Erythroblast (primary cell): ENCODE data around the gene SFXN1.

Experiments used
- GATA1 ChIP-seq: IDR thresholded peaks from 2 replicates; pipeline ENCODE4 v1.6.1; 2011; ENCODE audit warnings: low read depth, mild to moderate bottlenecking, control low read depth, low read length, moderate library complexity
- POLR2A ChIP-seq: IDR thresholded peaks from 2 replicates; pipeline ENCODE4 v1.6.1; 2011; ENCODE audit warnings: mild to moderate bottlenecking, low read length

GRCh38 chr5:175475248-175475647, 3.1 kb upstream of the SFXN1 start:
- TF ChIP-seq POLR2A, result no peak
- TF ChIP-seq GATA1, result no peak
